Measurements from ENCODE around the gene DNAH2. TPM values are rescaled to one million over a fixed set of nuclear protein-coding genes. Genes with fewer than 3 reads are reported as not detected.

DNAH2 gene
- total and polyA plus RNA-seq, 2 of the 13 experiments (the other 11 are each of a cell fraction or from before 2014, with no cell fraction given): not detected

DNA sequence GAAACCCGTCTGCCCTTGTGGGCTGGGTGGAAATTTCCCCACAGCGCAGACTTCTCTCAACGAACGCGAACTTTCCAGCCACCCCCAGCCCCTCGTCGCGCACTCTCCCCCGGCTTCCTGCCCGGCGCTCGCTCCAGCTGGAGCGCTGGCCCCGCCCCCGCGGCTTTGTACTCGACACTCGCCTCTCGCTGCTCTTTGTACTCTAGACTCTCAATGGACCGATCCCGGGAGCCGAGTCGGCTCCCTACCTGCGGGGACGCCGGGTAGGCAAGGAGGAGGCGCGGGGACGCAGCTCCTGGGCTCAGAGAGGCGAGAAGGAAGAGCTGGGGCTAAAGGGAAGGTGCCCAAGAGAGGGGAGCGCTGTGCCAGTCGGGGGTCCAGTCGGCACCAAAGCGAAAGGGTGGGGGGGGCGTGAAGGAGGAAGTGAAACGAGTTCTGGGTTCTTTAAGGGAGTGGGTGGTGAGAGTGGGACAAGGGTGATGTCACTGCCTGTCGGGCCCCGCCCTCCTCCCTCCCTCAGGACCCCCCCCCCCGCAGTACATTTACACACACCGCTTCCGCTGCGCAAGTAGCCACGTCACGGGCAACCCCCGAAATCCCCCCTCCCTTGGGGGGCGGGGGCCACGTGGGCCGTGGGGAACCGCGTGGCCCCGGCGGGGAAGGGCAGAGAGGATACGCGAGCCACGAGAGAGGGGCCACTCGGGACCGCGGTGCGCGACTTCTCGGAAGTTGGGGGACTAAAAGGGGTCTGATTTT is 126.2 kb downstream of the DNAH2 start (continued):
- TF ChIP-seq, protein P1, sequence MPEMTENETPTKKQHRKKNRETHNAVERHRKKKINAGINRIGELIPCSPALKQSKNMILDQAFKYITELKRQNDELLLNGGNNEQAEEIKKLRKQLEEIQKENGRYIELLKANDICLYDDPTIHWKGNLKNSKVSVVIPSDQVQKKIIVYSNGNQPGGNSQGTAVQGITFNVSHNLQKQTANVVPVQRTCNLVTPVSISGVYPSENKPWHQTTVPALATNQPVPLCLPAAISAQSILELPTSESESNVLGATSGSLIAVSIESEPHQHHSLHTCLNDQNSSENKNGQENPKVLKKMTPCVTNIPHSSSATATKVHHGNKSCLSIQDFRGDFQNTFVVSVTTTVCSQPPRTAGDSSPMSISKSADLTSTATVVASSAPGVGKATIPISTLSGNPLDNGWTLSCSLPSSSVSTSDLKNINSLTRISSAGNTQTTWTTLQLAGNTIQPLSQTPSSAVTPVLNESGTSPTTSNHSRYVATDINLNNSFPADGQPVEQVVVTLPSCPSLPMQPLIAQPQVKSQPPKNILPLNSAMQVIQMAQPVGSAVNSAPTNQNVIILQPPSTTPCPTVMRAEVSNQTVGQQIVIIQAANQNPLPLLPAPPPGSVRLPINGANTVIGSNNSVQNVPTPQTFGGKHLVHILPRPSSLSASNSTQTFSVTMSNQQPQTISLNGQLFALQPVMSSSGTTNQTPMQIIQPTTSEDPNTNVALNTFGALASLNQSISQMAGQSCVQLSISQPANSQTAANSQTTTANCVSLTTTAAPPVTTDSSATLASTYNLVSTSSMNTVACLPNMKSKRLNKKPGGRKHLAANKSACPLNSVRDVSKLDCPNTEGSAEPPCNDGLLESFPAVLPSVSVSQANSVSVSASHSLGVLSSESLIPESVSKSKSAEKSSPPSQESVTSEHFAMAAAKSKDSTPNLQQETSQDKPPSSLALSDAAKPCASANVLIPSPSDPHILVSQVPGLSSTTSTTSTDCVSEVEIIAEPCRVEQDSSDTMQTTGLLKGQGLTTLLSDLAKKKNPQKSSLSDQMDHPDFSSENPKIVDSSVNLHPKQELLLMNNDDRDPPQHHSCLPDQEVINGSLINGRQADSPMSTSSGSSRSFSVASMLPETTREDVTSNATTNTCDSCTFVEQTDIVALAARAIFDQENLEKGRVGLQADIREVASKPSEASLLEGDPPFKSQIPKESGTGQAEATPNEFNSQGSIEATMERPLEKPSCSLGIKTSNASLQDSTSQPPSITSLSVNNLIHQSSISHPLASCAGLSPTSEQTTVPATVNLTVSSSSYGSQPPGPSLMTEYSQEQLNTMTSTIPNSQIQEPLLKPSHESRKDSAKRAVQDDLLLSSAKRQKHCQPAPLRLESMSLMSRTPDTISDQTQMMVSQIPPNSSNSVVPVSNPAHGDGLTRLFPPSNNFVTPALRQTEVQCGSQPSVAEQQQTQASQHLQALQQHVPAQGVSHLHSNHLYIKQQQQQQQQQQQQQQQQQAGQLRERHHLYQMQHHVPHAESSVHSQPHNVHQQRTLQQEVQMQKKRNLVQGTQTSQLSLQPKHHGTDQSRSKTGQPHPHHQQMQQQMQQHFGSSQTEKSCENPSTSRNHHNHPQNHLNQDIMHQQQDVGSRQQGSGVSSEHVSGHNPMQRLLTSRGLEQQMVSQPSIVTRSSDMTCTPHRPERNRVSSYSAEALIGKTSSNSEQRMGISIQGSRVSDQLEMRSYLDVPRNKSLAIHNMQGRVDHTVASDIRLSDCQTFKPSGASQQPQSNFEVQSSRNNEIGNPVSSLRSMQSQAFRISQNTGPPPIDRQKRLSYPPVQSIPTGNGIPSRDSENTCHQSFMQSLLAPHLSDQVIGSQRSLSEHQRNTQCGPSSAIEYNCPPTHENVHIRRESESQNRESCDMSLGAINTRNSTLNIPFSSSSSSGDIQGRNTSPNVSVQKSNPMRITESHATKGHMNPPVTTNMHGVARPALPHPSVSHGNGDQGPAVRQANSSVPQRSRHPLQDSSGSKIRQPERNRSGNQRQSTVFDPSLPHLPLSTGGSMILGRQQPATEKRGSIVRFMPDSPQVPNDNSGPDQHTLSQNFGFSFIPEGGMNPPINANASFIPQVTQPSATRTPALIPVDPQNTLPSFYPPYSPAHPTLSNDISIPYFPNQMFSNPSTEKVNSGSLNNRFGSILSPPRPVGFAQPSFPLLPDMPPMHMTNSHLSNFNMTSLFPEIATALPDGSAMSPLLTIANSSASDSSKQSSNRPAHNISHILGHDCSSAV (CRISPR knock-in tag; IDR thresholded peaks at IDR 0.05; ENCODE audit: borderline replicate concordance): no peak
- TF ChIP-seq ZNF24 (IDR thresholded peaks at IDR 0.05): no peak
- TF ChIP-seq ESRRA (CRISPR knock-in tag; IDR thresholded peaks at IDR 0.05; ENCODE audit: low read depth): 0 out of 2 replicates have a peak, but pooled peaks have one; percentile 29
- TF ChIP-seq, protein P2, sequence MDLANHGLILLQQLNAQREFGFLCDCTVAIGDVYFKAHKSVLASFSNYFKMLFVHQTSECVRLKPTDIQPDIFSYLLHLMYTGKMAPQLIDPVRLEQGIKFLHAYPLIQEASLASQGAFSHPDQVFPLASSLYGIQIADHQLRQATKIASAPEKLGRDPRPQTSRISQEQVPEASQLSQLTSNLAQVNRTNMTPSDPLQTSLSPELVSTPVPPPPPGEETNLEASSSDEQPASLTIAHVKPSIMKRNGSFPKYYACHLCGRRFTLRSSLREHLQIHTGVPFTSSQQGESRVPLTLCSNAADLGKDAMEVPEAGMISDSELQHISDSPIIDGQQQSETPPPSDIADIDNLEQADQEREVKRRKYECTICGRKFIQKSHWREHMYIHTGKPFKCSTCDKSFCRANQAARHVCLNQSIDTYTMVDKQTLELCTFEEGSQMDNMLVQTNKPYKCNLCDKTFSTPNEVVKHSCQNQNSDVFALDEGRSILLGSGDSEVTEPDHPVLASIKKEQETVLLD (CRISPR knock-in tag; IDR thresholded peaks at IDR 0.05; ENCODE audit: low read depth): peak; percentile 66; the same call in 1 of the 2 replicates
- no peak for TF ChIP-seq KDM3A (CRISPR knock-in tag; IDR thresholded peaks at IDR 0.05; ENCODE audit: low read depth)
- no peak for TF ChIP-seq MTF1 (CRISPR knock-in tag; IDR thresholded peaks at IDR 0.05)
- TF ChIP-seq, protein P3, sequence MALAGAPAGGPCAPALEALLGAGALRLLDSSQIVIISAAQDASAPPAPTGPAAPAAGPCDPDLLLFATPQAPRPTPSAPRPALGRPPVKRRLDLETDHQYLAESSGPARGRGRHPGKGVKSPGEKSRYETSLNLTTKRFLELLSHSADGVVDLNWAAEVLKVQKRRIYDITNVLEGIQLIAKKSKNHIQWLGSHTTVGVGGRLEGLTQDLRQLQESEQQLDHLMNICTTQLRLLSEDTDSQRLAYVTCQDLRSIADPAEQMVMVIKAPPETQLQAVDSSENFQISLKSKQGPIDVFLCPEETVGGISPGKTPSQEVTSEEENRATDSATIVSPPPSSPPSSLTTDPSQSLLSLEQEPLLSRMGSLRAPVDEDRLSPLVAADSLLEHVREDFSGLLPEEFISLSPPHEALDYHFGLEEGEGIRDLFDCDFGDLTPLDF (CRISPR knock-in tag; IDR thresholded peaks at IDR 0.05): no peak
- no peak for TF ChIP-seq HCFC1 (IDR thresholded peaks at IDR 0.05; ENCODE audit: low read depth, low read length)
- TF ChIP-seq ZNF136 (CRISPR knock-in tag; IDR thresholded peaks at IDR 0.05; ENCODE audit: low read depth): no peak
- TF ChIP-seq, protein P4, sequence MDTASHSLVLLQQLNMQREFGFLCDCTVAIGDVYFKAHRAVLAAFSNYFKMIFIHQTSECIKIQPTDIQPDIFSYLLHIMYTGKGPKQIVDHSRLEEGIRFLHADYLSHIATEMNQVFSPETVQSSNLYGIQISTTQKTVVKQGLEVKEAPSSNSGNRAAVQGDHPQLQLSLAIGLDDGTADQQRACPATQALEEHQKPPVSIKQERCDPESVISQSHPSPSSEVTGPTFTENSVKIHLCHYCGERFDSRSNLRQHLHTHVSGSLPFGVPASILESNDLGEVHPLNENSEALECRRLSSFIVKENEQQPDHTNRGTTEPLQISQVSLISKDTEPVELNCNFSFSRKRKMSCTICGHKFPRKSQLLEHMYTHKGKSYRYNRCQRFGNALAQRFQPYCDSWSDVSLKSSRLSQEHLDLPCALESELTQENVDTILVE (CRISPR knock-in tag; IDR thresholded peaks at IDR 0.05): 0 out of 2 replicates have a peak, but pooled peaks have one; percentile 1
- TF ChIP-seq ZNF317 (CRISPR knock-in tag; IDR thresholded peaks at IDR 0.05): no peak
- no peak for TF ChIP-seq FOXK2 (IDR thresholded peaks at IDR 0.05)
- TF ChIP-seq HOXA9 (CRISPR knock-in tag; IDR thresholded peaks at IDR 0.05; ENCODE audit: borderline replicate concordance): no peak
- no peak for TF ChIP-seq BRD4 (CRISPR knock-in tag; IDR thresholded peaks at IDR 0.05)
- TF ChIP-seq ZNF607 (CRISPR knock-in tag; IDR thresholded peaks at IDR 0.05; ENCODE audit: borderline replicate concordance): 0 out of 2 replicates have a peak, but pooled peaks have one; percentile 4
- no peak for TF ChIP-seq NR1H2 (CRISPR knock-in tag; IDR thresholded peaks at IDR 0.05; ENCODE audit: borderline replicate concordance, low read depth)
- TF ChIP-seq SRSF4 (IDR thresholded peaks at IDR 0.05; ENCODE audit: low read depth, low read length, poor library complexity, severe bottlenecking): no peak
- no peak for TF ChIP-seq ZNF354B (CRISPR knock-in tag; IDR thresholded peaks at IDR 0.05)
